ENCODE results near the gene EME2.

EME2 gene, protein sequence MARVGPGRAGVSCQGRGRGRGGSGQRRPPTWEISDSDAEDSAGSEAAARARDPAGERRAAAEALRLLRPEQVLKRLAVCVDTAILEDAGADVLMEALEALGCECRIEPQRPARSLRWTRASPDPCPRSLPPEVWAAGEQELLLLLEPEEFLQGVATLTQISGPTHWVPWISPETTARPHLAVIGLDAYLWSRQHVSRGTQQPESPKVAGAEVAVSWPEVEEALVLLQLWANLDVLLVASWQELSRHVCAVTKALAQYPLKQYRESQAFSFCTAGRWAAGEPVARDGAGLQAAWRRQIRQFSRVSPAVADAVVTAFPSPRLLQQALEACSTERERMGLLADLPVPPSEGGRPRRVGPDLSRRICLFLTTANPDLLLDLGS

GRCh38 chr16:1772362-1772907, at the start of gene EME2:
TSS of gene EME2 (plus strand) at chr16:1772810. CDS start at chr16:1773228, 418 bp downstream.
- DNase-seq = peak; percentile 56

DNA sequence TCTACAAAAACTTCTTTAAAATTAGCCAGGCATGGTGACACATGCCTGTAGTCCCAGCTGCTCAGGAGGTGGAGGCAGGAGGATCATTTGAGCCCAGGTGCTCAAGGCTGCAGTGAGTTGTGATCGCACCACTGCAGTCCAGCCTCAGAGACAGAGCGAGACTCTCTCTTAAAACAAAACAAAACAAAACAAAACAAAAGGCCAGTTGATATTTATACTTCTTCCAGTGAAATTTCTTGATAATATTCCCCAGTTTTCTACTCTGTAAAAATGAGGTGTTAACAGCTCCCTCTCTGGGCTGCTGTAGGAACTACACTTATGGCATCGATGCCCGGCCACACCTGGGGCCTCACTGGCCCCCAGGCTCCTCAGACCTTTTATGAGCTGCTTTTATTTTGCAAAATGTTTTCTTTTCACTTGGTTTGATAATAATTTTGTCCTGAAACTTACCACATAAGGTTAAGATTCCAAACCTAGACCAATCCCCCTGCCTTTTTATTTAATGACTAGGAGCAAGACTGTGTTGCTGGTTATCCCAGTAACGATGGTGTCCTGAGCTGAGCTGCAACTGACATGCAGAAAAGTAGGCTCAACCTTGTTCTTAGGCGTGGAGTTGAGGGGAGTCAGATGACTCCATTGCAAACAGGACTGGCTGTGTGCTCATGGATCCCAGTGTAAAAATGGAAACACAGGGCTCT, 49.0 kb upstream of the EME2 start:
- no peak for DNase-seq

GRCh38 chr16:1724491-1724890, 48.1 kb upstream of the EME2 start:
- DNase-seq = no peak

DNA sequence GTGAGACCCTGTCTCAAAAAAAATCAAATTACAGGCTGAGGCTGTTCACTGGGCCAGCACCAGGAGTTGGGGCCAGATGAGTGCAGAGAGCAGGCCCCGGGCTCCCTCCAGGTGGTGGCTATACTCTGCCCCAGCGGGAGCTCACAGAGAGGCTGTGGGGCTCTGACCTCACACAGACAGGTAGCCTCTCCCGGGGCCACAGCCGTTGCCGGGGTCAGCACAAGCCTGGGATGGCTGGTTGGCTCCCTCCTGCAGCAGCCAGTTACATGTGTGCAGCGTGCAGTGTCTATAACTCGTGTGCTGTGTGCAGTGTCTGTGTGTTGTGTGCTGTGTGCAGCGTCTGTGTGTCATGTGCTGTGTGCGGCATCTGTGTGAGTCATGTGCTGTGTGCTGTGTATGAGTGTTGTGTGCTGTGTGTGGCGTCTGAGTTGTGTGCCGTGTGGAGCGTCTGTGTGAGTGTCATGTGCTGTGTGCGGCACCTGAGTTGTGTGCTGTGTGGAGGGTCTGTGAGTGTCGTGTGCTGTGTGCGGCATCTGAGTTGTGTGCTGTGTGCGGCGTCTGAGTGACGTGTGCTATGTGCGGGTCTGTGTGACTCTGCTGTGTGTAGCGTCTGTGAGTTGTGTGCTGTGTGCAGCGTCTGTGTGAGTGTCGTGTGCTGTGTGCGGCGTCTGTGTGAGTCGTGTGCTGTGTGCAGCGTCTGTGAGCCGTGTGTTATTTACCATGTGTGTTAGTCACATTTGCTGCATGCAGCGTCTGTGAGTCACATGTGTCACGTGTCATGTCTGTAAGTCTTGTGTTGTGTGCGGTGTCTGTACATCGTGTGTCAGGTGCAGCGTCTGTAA, 45.7 kb upstream of the EME2 start:
- no peak for DNase-seq

DNA sequence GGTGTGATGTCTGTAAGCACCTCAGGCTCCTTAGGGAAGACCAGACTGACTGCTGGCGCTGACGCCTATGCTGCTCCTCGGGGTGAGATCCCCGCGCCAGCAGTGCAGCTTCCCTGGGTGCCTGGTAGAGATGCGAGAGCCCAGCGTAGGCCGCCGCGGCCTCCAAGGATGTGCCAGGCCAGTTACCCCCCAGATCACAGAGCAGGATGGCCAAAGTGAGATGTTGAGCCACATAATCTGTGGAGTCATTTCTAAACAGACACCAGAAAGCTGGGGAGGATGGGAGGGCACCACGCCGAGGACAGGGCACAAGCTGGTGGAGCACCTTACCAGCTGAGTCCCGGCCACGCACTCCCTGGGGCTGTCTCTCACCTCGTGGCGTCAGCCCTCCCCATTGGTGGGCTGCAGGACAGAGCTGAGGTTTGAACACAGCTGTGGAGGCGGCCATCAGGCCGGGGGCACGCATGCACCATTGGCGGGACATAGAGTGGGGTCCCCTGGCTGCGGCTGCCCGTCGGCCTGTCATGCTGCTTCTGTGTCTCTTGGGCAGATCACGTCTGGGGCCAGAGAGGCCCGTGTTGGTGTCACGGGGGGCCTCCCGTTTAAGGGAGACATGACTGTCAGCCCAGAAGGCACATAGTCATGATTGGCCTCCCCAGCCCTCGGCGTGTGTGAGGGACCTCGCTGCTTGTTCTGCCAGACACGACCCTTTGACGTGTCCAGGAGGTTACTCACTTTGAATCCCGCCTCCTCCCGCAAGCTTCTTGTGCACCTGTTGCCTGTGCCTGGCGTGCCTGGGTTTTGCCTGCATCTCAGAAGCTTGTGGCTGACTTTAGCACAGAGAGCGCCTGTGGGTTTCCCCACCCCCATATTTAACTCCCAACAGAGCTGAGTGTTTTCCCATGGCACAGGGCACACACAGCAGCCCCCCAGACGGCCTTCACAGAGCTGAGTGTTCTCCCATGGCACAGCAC, 44.7 kb upstream of the EME2 start:
- no peak for DNase-seq

DNA sequence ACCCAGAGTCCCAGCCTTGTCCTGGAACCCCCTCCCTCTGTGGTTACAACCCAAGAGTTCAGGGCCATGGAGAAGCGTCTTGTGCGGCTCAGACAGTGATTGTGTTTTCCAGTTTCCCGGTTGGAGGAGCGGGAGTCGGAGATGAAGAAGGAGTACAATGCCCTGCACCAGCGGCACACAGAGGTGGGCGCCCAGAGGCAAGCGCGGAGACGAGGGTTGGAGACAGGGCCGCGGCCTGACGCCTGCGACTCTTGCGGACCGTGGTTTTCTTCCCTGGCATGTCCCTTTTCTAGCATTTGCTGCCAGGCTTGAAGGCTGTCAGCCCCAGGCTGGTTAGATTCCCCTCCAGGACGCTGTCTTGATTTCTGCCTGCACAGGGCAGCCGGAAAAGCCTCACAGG, 43.6 kb upstream of the EME2 start:
- no peak for DNase-seq

DNA sequence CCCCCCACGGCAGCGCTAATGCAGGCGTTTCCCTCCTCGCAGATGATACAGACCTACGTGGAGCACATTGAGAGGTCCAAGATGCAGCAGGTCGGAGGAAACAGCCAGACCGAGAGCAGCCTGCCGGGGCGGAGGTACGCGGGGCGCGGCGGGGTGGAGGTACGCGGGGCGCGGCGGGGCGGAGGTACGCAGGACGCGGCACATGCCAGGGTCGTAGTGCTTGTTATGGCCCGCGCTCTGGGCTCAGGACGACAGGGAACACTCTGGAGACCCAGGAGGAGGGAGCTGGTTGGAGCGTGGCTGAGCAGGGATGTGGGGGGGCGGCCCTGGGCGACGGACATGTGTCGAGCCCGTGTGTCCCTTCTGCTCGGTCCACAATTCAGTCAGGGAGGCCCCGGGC, 43.2 kb upstream of the EME2 start:
- DNase-seq = no peak

GRCh38 chr16:1731073-1731472, 41.5 kb upstream of the EME2 start:
- DNase-seq = no peak

DNA sequence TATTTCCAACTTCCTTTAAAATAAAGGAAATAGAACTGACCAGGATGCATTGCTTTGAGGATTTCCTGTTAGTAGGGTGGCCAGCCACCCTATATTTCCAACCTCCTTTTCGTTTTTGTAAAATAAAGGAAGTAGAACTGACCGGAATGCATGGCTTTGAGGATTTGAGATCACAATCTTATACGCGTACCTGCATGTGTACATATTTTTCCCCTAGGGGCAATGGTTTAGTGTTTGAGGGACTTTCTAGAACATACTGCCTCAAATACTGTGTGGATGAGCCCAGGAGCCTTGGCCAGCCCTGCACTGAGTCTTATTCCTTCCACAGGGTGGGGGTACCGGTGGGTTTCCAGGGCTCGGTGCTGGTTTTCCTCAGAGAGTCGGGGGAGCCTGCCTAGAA, 41.0 kb upstream of the EME2 start:
- no peak for DNase-seq

DNA sequence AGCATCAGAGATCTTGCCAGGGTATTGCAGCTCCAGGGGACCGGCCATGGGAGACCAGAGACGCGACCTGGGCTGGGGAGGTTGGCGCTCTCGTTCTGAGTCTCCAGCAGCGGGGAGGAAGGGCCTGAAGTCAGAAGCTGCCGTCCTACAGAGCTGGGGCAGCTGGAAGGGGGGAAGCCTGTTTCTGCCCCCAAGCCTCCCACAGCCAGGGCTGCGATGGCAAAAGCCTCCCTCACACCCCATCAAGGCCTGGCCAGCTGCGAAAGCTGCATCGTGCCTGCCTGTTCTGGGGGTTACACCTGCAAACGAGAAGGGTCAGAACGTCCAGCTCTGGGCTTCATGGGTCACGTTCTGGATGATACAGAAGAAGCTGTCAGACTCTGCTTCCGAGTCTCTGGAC, 40.5 kb upstream of the EME2 start:
- DNase-seq = no peak

GRCh38 chr16:1732551-1732987, 40.0 kb upstream of the EME2 start:
- DNase-seq = peak; percentile 13

- no peak for DNase-seq
Measured at GRCh38 chr16:1734123-1734522, 38.5 kb upstream of the EME2 start.

DNA sequence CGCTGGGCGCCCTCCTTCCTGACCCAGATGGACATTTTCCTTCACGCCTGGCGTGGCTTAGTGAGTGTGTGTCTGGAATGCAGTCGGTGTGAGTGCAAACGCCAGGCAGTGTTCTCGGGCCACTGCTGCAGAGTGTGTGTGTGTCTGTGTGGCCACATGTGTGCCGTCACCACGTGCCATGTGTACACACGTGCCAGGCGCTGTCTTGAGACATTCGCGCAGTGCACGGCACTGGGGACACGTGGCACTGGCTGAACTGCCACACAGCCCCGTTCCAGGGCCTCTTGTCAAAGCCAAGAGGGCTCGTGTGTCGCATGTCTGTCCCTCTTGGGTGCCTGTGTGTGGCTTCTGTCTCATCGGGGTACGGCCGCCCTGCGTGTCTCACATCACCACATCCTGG, 37.8 kb upstream of the EME2 start:
- DNase-seq = no peak

DNA sequence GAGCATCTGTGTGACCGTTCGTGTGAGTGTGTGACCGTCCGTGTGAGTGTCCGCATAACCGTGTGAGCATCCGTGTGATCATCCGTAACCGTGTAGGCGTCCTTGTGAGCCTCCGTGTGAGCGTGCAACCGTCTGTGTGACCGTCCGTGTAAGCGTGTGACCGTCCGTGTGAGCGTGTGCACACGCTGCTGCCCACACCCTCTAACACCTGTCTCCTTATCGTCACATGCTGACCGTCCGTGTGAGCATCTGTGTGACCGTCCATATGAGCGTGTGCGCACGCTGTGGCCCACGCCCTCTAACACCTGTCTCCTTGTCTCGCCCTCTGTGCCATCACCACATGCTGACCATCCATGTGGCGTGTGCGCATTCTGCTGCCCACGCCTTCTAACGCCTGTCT, 32.4 kb upstream of the EME2 start:
- no peak for DNase-seq

DNA sequence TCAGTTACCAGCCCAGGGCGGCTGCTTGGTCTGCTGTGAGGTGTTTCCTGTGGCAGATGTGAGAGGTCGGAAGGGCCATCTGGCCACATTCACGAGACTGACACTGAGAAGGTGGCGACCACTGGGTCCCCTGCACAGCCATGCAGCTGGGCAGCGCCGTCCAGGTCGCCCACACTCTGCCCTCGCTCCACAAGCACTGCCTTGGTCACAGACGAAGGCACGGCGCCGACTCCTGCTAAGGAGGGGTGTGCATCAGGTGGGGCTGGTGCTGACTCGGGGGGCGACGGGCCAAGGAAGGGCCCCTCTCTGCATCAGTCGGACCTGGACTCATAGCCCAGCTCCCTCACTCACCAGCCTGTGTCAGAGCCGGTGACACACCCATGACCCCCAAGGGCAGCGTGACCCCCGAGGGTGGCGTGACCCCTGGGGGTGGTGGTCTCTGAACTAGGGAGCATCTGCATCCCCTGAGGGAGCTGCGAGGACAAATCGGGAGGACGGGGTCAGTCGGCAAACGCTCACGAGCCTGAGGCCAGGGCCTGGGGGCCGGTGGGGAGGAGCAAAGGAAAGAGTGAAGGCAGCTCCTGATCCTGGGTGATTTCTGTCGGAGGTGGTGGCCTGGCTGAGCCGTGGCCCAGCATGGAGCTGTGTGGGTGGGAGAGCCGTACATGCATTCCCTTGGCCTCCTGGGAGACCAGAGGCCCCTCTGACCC, 31.7 kb upstream of the EME2 start:
- DNase-seq = no peak

DNA sequence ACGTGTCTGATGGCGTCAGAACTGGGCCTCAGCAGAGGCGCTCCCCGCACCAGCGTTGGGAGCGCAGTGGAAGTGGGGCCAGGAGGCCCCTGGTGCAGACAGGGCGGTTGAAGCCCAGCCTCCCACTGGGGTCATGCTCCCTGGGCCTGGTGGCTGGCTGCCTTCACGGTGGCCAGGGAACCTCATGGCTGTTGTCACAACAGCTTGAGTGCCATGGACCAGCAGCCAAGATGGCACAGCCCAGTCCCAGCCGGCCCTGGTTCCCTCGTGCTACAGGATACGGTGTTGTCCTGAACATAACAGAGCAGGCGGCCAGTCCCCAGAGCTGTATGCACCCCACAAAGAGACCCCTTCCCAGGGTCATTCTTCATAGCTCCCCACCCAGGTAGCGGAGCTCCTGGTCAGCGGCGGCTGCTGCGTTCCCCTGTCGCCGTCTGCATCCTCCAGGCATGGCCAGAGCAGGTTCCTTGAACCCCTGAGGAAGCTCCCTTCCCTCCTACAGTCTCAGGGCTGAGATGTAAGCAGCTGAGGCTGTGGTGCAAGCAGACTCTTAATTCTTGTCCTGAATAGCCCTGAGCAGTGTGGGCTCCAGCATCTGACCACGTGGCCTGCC, 31.0 kb upstream of the EME2 start:
- DNase-seq = no peak

DNA sequence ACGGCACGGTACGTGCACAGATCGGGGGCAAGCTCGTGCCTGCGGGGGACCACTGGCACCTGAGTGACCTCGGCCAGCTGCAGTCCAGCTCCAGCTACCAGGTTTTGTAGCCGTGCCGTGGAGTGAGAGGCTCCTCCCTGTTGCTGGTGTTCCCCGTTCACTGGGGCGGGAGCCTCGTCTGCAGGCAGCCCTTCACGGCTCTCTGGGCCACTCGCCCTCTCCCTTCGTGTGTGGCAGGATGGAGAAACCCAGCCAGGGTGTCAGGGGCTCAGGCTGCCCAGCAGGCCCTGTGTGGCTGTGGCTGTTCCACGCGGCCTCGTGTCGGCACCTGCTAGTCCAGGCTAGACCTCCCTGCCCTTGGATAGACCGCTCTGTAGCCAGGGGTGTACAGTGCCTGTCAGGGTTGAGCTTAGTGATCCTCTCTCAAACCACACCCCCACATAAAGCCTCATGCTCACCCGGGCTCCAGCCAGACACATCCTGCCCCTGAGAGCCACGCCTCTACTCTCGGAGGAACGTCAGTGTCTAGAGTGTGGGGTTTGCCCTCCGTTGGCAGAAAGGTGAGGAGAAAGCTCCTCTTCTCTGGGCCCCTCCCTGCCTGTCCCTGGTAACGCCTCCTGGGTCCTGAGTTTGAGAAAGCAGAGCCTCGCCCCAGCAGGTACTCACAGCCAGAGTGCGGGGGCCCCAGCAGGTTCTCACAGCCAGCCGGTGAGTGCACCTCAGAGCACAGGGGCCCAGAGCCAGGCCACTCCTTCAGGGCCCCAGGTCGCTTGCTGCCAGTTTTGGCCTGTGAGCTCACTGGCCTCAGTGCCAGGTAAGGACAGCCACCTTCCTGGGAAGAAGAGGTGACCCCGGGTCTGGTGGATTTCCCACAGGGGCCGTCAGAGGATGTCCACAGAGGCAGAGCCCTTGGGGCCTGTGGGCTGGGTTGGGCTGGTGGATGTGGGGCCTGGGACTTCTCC, 29.0 kb upstream of the EME2 start:
- no peak for DNase-seq

GRCh38 chr16:1744338-1744840, 28.2 kb upstream of the EME2 start:
- no peak for DNase-seq

DNA sequence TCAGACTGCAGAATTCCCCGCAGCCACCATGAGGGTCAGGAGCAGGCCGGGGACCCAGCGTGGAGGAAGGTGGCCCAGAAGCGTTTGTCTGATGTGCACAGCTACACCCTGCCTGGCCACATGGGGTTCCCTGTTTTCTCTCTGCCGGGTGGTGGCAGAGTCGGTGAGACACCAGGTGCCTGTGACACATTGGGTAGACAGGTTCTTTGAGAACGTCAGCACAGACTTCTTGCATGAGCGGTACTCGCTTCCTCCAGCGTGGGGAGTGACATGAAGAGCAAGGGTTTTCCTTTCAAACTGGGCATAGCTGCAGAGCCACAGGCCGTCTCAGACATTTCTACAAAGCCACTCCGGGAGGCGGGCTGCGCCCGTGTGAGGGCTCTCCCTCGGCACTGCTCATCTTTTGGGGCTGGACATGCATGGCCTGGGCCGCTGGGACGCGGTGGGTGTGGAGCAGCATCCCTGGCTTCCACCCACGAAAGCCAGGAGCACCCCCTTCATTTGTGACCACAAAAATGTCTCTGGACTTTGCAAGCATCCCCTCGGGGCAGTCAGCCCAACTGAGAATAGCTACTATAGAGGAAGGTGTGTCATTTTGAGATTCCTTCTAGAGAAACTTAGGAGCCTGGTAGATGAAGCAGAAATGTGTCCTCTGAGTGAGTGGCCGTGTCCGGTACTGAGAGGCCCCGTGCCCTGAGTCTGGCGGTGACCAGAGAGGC, 27.3 kb upstream of the EME2 start:
- DNase-seq = no peak
